ENCODE results near the gene FUS. TPM values are rescaled to one million over a fixed set of nuclear protein-coding genes. Genes with fewer than 3 reads are reported as not detected.

The FUS gene
- polyA plus RNA-seq, 1 donor (not counting 4 experiments of a cell fraction or from before 2014, with no cell fraction given), result 199 TPM

- Histone ChIP-seq H3K79me2 (ENCODE audit: control insufficient read depth, insufficient read depth, low read length) (no peaks in the 10 kb centered on the region), H2AFZ (ENCODE audit: control insufficient read depth, low read length) (no peak within 1 kb of the TSS), H3K36me3 (ENCODE audit: control insufficient read depth in 2 of 2, extremely low read depth in 1 of 2, insufficient read depth in 2 of 2, low read length in 2 of 2) (no peaks in the 10 kb centered on the region), H3K9me3 (ENCODE audit: control insufficient read depth, low read depth, low read length) (no peaks in the 10 kb centered on the region), H3K4me3 (ENCODE audit: control insufficient read depth in 2 of 3, extremely low read depth in 1 of 3, insufficient read depth in 2 of 3, low read depth in 1 of 3, low read length in 3 of 3) (no peak within 1 kb of the TSS), H3K4me2 (ENCODE audit: control insufficient read depth, extremely low read depth, insufficient read depth, low read depth, low read length) (peak within 1 kb of the TSS; percentile 74), H3K27ac (ENCODE audit: control insufficient read depth, insufficient read depth, low read length) (no peak within 1 kb of the TSS), H3K4me1 (ENCODE audit: control insufficient read depth, extremely low read depth, insufficient read depth, low read length) (peaks cover 9% of the 10 kb centered on the region), H3K9me1 (ENCODE audit: control insufficient read depth, extremely low read depth, insufficient read depth, low read length) (no peaks in the 10 kb centered on the region), H3K9ac (ENCODE audit: control insufficient read depth, extremely low read depth, insufficient read depth, low read length) (no peak within 1 kb of the TSS), H4K20me1 (ENCODE audit: control insufficient read depth, extremely low read depth, insufficient read depth, low read length) (no peaks in the 10 kb centered on the region), H3K27me3 (ENCODE audit: control insufficient read depth, extremely low read depth, insufficient read depth, low read length) (peaks cover 48% of the 10 kb centered on the region)
- FAIRE-seq (no peak), DNase-seq (ENCODE audit: low read depth, low spot score) (no peak)
- no peak for TF ChIP-seq CTCF (optimal IDR thresholded peaks at IDR 0.05 in 1 of 3, IDR thresholded peaks at IDR 0.05 in 1 of 3, conservative IDR thresholded peaks at IDR 0.05 in 1 of 3; ENCODE audit: extremely low read depth in 1 of 3, insufficient read depth in 2 of 3, low read length in 3 of 3)
- no peak for TF ChIP-seq EZH2 (IDR thresholded peaks at IDR 0.05; ENCODE audit: low read length)
- dilution Hi-C loops (cut with MboI; ENCODE audit: extremely low pct_ligation_motif_present, low sequenced_read_pairs), result no loop called here
These were observed 34.2 kb downstream of the FUS start, which contains the start of gene TRIM72 for GRCh38 chr16:31213877-31214707. Gene TRIM72 (plus strand): TSS chr16:31214119. CDS start chr16:31214739, 620 bp downstream.

GRCh38 chr16:31214708-31215286, 34.9 kb downstream of the FUS start:
- FAIRE-seq (no peak), DNase-seq (ENCODE audit: low read depth, low spot score) (no peak)
- no peak overlapping the region for H3K27ac ChIP-seq (ENCODE audit: control insufficient read depth, insufficient read depth, low read length)
- no peaks in the 10 kb centered on the region for H3K9me3 ChIP-seq (ENCODE audit: control insufficient read depth, low read depth, low read length)
- H3K4me1 ChIP-seq (ENCODE audit: control insufficient read depth, extremely low read depth, insufficient read depth, low read length), result peaks cover 9% of the 10 kb centered on the region
- no peak for TF ChIP-seq EZH2 (IDR thresholded peaks at IDR 0.05; ENCODE audit: low read length)
- TF ChIP-seq CTCF (optimal IDR thresholded peaks at IDR 0.05 in 1 of 3, IDR thresholded peaks at IDR 0.05 in 1 of 3, conservative IDR thresholded peaks at IDR 0.05 in 1 of 3; ENCODE audit: extremely low read depth in 1 of 3, insufficient read depth in 2 of 3, low read length in 3 of 3), result no peak
- no peak overlapping the region for H2AFZ ChIP-seq (ENCODE audit: control insufficient read depth, low read length)
- no peaks in the 10 kb centered on the region for H3K9me1 ChIP-seq (ENCODE audit: control insufficient read depth, extremely low read depth, insufficient read depth, low read length)
- H3K36me3 ChIP-seq (ENCODE audit: control insufficient read depth in 2 of 2, extremely low read depth in 1 of 2, insufficient read depth in 2 of 2, low read length in 2 of 2), result no peaks in the 10 kb centered on the region
- no peak overlapping the region for H3K9ac ChIP-seq (ENCODE audit: control insufficient read depth, extremely low read depth, insufficient read depth, low read length)
- H4K20me1 ChIP-seq (ENCODE audit: control insufficient read depth, extremely low read depth, insufficient read depth, low read length), result no peaks in the 10 kb centered on the region
- no peaks in the 10 kb centered on the region for H3K79me2 ChIP-seq (ENCODE audit: control insufficient read depth, insufficient read depth, low read length)
- dilution Hi-C loops (cut with MboI; ENCODE audit: extremely low pct_ligation_motif_present, low sequenced_read_pairs), result no loop called here
- H3K4me2 ChIP-seq (ENCODE audit: control insufficient read depth, extremely low read depth, insufficient read depth, low read depth, low read length), result peak overlapping the region; percentile 74
- peaks cover 48% of the 10 kb centered on the region for H3K27me3 ChIP-seq (ENCODE audit: control insufficient read depth, extremely low read depth, insufficient read depth, low read length)
- H3K4me3 ChIP-seq (ENCODE audit: control insufficient read depth in 2 of 3, extremely low read depth in 1 of 3, insufficient read depth in 2 of 3, low read depth in 1 of 3, low read length in 3 of 3), result peak overlapping the region; percentile 27 to 38 (median 37)
